ENCODE data around the gene AP4S1. TPM values are rescaled to one million over a fixed set of nuclear protein-coding genes. Genes with fewer than 3 reads are reported as not detected.

Gene AP4S1
- total RNA-seq = 1.8 and 2.3 TPM in 2 replicates

GRCh38 chr14:31025367-31026076 is at the start of gene AP4S1:
Gene AP4S1 (plus strand): TSS chr14:31025649. CDS start chr14:31066197, 40,548 bp downstream.

GRCh38 chr14:31026077-31026449 is 614 bp downstream of the AP4S1 start, which contains the start of gene STRN3:
Gene STRN3 (minus strand): TSS chr14:31026379. CDS start chr14:31026185, 194 bp downstream.

Other genes starting within 250 kb of the AP4S1 start
- gene COCH, start 151.1 kb upstream of the AP4S1 start, total RNA-seq = 3.4 and 10.1 TPM in 2 replicates
- 12.5 and 16.2 TPM in 2 replicates for gene STRN3, start 730 bp downstream of the AP4S1 start, total RNA-seq
- 76.9 and 106 TPM in 2 replicates for gene HECTD1, start 182.1 kb downstream of the AP4S1 start, total RNA-seq

All from mesangial cell (primary cell).